OCI-LY7 (cell line): Measurements from ENCODE around the gene CERS6. TPM values are rescaled to one million over a fixed set of nuclear protein-coding genes. Genes with fewer than 3 reads are reported as not detected.

Experiments
- BruUV-seq: library from RNA; stranded (reverse); fragments of 400-500 nt; replicated peaks from 2 replicates; lab custom pipeline; 2021; lab: Mats Ljungman, UMichigan
- CTCF ChIA-PET: fragments of 300-600 bp; sonication (Branson Sonifier 250); formaldehyde crosslinking; loops from one replicate; lab custom pipeline; 2022; ENCODE audit warnings: antibody characterized with exemption; ENCODE audit not compliant: unreplicated experiment; lab: Charles Lee
- POLR2A ChIA-PET: fragments of 300-600 bp; sonication (Branson Sonifier 250); formaldehyde crosslinking; loops from one replicate; lab custom pipeline; 2022; ENCODE audit warnings: antibody characterized with exemption; lab: Charles Lee
- DNase-seq: peaks from one replicate; pipeline ENCODE4 v3.0.0-alpha.2; 2015; ENCODE audit warnings: low spot score
- H2AFZ ChIP-seq: fragments of 200-600 bp; sonication (generic), shearing (Covaris generic); 2 replicates; pipeline ENCODE4 v1.6.1; 2014; ENCODE audit warnings: mild to moderate bottlenecking, antibody characterized with exemption, low read length, moderate library complexity
- H3K27ac ChIP-seq: fragments of 200-600 bp; sonication (generic); 2 replicates; pipeline ENCODE4 v1.5.1; 2014; ENCODE audit warnings: mixed run types, low read depth, mild to moderate bottlenecking, moderate library complexity, low read length, inconsistent platforms; ENCODE audit not compliant: poor library complexity, severe bottlenecking
- H3K36me3 ChIP-seq: fragments of 200-600 bp; sonication (generic); 2 replicates; pipeline ENCODE4 v1.6.1; 2014; ENCODE audit warnings: mild to moderate bottlenecking, antibody characterized with exemption, low read length, moderate library complexity, mixed read lengths; ENCODE audit not compliant: insufficient read depth
- H3K4me1 ChIP-seq: fragments of 200-600 bp; sonication (generic); 2 replicates; pipeline ENCODE4 v1.5.1; 2014; ENCODE audit warnings: mild to moderate bottlenecking, low read length; ENCODE audit not compliant: insufficient read depth, poor library complexity, severe bottlenecking
- H3K4me2 ChIP-seq: fragments of 200-600 bp; sonication (generic); 2 replicates; pipeline ENCODE4 v1.6.1; 2014; ENCODE audit warnings: mild to moderate bottlenecking, low read length
- H3K4me3 ChIP-seq: fragments of 200-600 bp; sonication (generic); 2 replicates; pipeline ENCODE4 v1.5.1; 2014; ENCODE audit warnings: mild to moderate bottlenecking, low read depth, low read length; ENCODE audit not compliant: poor library complexity, severe bottlenecking
- H3K79me2 ChIP-seq: fragments of 200-600 bp; sonication (generic); 2 replicates; pipeline ENCODE4 v1.6.1; 2016; ENCODE audit warnings: low read depth, mild to moderate bottlenecking, low read length, moderate library complexity, mixed read lengths; ENCODE audit not compliant: insufficient read depth
- H3K9me2 ChIP-seq: fragments of 200-600 bp; sonication (generic); 2 replicates; pipeline ENCODE4 v1.6.1; 2016; ENCODE audit warnings: mild to moderate bottlenecking, low read length, mixed read lengths; ENCODE audit not compliant: insufficient read depth
- H3K9me3 ChIP-seq: fragments of 200-600 bp; sonication (generic); 2 replicates; pipeline ENCODE4 v1.6.1; 2014; ENCODE audit warnings: mild to moderate bottlenecking, mixed run types, low read length, mixed read lengths
- H4K20me1 ChIP-seq: fragments of 200-600 bp; sonication (generic); 2 replicates; pipeline ENCODE4 v1.6.1; 2014; ENCODE audit warnings: mild to moderate bottlenecking, antibody characterized with exemption, low read length, moderate library complexity, mixed read lengths; ENCODE audit not compliant: insufficient read depth
- EZH2phosphoT487 ChIP-seq: fragments of 200-600 bp; sonication (generic); IDR thresholded peaks from 2 replicates; pipeline ENCODE4 v1.6.1; 2018; ENCODE audit warnings: low read depth, borderline replicate concordance, mild to moderate bottlenecking, mixed run types, antibody characterized with exemption, low read length, moderate library complexity, mixed read lengths
- intact Hi-C: fragments of 100-400 bp; cut with micrococcal nuclease; formaldehyde crosslinking; loops from one replicate; pipeline ENCODE4 v1.10.0; 2022; ENCODE audit not compliant: unreplicated experiment
- total RNA-seq, 2 experiments: library from RNA; depleted of rRNA in 1 of 2; stranded (reverse); fragments of >200 nt in 1 of 2; shearing (Covaris generic) in 1 of 2; gene quantifications; 2 replicates each; pipeline ENCODE4 v1.2.3, GENCODE V29; 2014 to 2022
- TF ChIP-seq, protein P1 (sequence below): fragments of 200-600 bp; sonication (generic); conservative IDR thresholded peaks from 2 replicates; pipeline ENCODE4 v1.5.1; 2014; ENCODE audit warnings: mild to moderate bottlenecking, antibody characterized with exemption, low read length, moderate library complexity, mixed read lengths

Gene CERS6
- total RNA-seq, 2 experiments from 2014 or later = 0.04 TPM; not detected in 1

DNA sequence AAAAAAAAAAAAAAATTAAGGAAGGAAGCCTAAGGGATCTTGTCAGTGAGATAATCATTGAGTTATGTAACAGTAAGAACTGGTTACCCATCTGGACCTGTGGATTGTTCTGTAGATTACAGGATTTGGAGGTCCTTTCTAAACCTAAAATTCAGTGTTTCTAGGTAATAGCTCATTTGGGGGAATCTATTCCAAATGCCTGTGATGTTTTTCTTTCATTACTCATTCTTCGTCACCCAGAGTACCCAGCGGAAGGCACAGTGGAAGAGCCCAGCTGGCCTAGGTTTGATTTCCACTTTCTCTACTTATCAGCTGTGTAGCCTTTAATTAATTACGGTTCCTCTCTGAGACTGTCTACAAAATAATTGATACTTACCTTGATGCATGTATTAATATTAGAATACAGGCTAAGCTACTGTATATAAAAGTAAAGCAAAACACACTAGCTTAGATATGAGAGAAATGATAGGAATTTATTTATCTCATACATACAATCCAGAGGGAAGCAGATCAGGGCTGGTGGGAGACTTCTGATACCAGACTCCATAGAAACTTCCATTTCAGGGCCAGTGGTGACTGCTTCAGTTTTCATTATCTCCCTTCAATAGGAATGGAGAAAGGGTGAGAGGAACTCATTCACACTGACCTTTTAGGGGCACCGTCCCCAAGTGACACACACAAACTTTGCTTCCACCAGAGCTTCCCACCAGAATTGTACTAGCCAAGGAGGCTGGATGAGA lies 230.6 kb downstream of the CERS6 start:
- Histone ChIP-seq H3K4me3 (no peak overlapping the region), H4K20me1 (no peaks in the 10 kb centered on the region), H3K4me2 (no peak overlapping the region), H3K9me2 (no peaks in the 10 kb centered on the region), H3K4me1 (no peaks in the 10 kb centered on the region), H2AFZ (no peak overlapping the region), H3K36me3 (no peaks in the 10 kb centered on the region), H3K79me2 (no peaks in the 10 kb centered on the region), H3K9me3 (no peaks in the 10 kb centered on the region), H3K27ac (no peak overlapping the region)
- TF ChIP-seq EZH2phosphoT487 = no peak
- TF ChIP-seq, protein P1, sequence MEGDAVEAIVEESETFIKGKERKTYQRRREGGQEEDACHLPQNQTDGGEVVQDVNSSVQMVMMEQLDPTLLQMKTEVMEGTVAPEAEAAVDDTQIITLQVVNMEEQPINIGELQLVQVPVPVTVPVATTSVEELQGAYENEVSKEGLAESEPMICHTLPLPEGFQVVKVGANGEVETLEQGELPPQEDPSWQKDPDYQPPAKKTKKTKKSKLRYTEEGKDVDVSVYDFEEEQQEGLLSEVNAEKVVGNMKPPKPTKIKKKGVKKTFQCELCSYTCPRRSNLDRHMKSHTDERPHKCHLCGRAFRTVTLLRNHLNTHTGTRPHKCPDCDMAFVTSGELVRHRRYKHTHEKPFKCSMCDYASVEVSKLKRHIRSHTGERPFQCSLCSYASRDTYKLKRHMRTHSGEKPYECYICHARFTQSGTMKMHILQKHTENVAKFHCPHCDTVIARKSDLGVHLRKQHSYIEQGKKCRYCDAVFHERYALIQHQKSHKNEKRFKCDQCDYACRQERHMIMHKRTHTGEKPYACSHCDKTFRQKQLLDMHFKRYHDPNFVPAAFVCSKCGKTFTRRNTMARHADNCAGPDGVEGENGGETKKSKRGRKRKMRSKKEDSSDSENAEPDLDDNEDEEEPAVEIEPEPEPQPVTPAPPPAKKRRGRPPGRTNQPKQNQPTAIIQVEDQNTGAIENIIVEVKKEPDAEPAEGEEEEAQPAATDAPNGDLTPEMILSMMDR = no peak
- no TSS peak for BruUV-seq
- ChIA-PET CTCF (no interaction called here), POLR2A (interaction anchor here (0.6 to 1.3 kb wide), 2 partner anchors 15 to 66 kb away, joined by 3 read pairs; no protein-coding TSS in a partner anchor)
- intact Hi-C loops = loop anchor here (10.0 kb wide), 1 partner anchor 342 kb away; no protein-coding TSS in a partner anchor
- DNase-seq = no peak

- Histone ChIP-seq H3K4me1 (no peaks in the 10 kb centered on the region), H3K27ac (no peak overlapping the region), H3K9me2 (no peaks in the 10 kb centered on the region), H3K9me3 (no peaks in the 10 kb centered on the region), H3K4me3 (no peak overlapping the region), H3K4me2 (no peak overlapping the region), H2AFZ (no peak overlapping the region), H3K79me2 (no peaks in the 10 kb centered on the region), H3K36me3 (no peaks in the 10 kb centered on the region), H4K20me1 (no peaks in the 10 kb centered on the region)
- intact Hi-C loops = loop anchor here (10.0 kb wide), 1 partner anchor 343 kb away; no protein-coding TSS in a partner anchor
- ChIA-PET POLR2A (interaction anchor here (1.3 kb wide), 1 partner anchor 16 kb away, joined by 3 read pairs; no protein-coding TSS in a partner anchor), CTCF (no interaction called here)
- TF ChIP-seq, protein P1 = peak; percentile 50; the same call in 1 of the 2 replicates
- no peak for TF ChIP-seq EZH2phosphoT487
- BruUV-seq = no TSS peak
- peak; percentile 4 for DNase-seq
Observed at GRCh38 chr2:168687314-168687713, 231.2 kb downstream of the CERS6 start.

DNA sequence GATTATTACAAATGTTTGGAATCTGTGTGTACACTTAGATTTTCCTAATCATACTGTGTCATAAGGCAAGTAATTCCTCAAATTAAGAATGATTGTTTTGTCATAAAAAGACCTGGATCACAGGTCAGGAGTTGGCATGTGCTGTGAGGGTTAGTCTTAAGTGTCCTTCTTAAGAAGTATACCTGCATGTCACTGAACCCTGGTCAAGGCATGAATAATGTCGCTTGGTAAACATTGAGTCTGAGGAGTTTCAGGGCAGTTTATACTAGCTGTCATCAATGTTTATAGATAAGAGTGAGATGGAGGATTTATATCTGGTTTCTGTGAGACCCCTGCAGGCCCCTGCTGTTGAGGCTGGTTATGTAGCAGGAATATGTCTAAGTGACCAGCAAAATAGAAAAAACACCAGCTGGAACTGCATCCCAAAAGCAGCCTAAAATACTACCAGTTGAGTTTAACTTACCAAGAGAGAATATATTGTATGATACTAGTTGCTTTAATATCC lies 234.4 kb downstream of the CERS6 start:
- H3K9me3 ChIP-seq = no peaks in the 10 kb centered on the region
- no peak for TF ChIP-seq EZH2phosphoT487
- TF ChIP-seq, protein P1 = no peak
- no TSS peak for BruUV-seq
- no peaks in the 10 kb centered on the region for H4K20me1 ChIP-seq
- ChIA-PET CTCF (no interaction called here), POLR2A (interaction anchor here (0.7 to 1.1 kb wide), 2 partner anchors 13 to 50 kb away, joined by 3 to 4 read pairs; no protein-coding TSS in a partner anchor)
- H3K4me3 ChIP-seq = no peak overlapping the region
- H3K9me2 ChIP-seq = no peaks in the 10 kb centered on the region
- intact Hi-C loops = no loop called here
- no peaks in the 10 kb centered on the region for H3K79me2 ChIP-seq
- no peak overlapping the region for H2AFZ ChIP-seq
- H3K36me3 ChIP-seq = no peaks in the 10 kb centered on the region
- no peak overlapping the region for H3K4me2 ChIP-seq
- H3K27ac ChIP-seq = no peak overlapping the region
- H3K4me1 ChIP-seq = no peaks in the 10 kb centered on the region
- no peak for DNase-seq
